ENCODE results near the gene P2RX6. TPM values are rescaled to one million over a fixed set of nuclear protein-coding genes. Genes with fewer than 3 reads are reported as not detected.

Gene P2RX6
- total RNA-seq, 1 donor from 2014 or later = 2.8 TPM

DNA sequence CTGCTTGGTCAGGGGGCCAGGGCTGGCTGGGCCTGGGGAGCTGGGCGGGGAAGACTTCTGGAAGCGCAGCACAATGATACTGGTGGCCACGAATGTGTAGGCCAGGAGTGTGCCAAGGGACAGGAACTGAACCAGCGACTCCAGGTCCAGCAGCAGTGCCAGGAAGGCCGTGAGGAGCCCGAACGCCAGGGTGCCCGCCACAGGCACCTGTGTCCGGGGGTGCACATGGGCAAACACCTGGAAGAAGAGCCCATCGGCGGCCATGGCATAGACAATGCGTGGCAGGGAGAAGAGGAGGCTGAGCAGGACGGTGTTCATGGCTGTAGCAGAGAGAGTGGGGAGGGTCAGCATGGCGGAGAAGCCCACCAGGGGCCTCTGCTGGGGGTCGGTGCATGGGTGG lies 15.1 kb downstream of the P2RX6 start:
- H3K4me3 Mint-ChIP-seq = peak overlapping the region; percentile 52
- H3K9me3 Mint-ChIP-seq = no peaks in the 10 kb centered on the region
- H3K27ac Mint-ChIP-seq = no peak overlapping the region
- no peak for DNase-seq (ENCODE audit: extremely low spot score, unreplicated experiment)
- H3K36me3 Mint-ChIP-seq = no peaks in the 10 kb centered on the region
- TF ChIP-seq, protein P1, sequence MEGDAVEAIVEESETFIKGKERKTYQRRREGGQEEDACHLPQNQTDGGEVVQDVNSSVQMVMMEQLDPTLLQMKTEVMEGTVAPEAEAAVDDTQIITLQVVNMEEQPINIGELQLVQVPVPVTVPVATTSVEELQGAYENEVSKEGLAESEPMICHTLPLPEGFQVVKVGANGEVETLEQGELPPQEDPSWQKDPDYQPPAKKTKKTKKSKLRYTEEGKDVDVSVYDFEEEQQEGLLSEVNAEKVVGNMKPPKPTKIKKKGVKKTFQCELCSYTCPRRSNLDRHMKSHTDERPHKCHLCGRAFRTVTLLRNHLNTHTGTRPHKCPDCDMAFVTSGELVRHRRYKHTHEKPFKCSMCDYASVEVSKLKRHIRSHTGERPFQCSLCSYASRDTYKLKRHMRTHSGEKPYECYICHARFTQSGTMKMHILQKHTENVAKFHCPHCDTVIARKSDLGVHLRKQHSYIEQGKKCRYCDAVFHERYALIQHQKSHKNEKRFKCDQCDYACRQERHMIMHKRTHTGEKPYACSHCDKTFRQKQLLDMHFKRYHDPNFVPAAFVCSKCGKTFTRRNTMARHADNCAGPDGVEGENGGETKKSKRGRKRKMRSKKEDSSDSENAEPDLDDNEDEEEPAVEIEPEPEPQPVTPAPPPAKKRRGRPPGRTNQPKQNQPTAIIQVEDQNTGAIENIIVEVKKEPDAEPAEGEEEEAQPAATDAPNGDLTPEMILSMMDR (conservative IDR thresholded peaks at IDR 0.05) = no peak
- H3K27me3 Mint-ChIP-seq = peaks cover 8% of the 10 kb centered on the region
- H3K4me1 Mint-ChIP-seq (ENCODE audit: unreplicated experiment) = peaks cover 7% of the 10 kb centered on the region

DNA sequence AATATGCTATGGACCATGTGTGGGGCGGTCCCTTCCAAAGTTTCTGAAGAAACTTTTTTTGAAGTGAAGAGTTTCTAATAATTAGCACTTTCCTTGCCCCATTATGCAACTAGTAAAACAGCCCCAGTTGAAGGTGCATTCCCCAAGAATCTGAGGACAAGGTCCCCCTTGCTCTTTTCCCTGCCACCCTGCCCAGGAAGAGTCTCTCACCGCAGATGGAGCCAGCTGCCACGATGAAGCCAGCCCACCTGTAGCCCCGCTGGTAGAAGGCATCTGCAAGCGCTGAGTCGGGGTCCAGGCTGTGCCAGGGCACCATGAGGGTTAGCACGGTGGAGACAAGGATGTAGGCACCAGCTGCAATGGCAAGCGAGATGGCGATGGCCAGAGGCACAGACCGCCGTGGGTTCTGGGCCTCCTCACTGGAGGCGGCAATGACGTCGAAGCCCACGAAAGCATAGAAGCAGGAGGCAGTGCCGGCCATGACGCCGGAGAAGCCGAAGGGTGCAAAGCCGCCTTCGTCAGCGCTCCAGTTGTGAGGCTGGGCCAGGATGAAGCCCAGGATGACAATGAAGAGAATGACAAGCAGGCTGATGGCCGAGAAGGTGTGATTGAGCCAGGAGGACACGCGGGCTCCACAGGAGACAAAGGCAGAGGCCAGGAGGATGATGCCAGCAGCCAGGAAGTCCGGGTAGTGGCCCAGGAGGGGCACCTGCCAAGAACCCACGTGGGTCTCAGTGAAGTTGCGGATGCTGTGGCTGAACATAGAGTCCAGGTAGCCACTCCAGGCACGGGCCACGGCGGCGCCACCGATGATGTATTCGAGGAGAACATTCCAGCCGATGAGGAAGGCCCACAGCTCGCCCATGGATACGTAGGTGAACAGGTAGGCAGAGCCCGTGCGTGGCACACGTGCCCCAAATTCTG lies 15.9 kb downstream of the P2RX6 start:
- H3K9me3 Mint-ChIP-seq = no peaks in the 10 kb centered on the region
- no peak overlapping the region for H3K27ac Mint-ChIP-seq
- peaks cover 7% of the 10 kb centered on the region for H3K4me1 Mint-ChIP-seq (ENCODE audit: unreplicated experiment)
- H3K4me3 Mint-ChIP-seq = peak overlapping the region; percentile 52
- no peaks in the 10 kb centered on the region for H3K36me3 Mint-ChIP-seq
- peaks cover 8% of the 10 kb centered on the region for H3K27me3 Mint-ChIP-seq
- TF ChIP-seq, protein P1 (conservative IDR thresholded peaks at IDR 0.05) = no peak
- DNase-seq (ENCODE audit: extremely low spot score, unreplicated experiment) = no peak

DNA sequence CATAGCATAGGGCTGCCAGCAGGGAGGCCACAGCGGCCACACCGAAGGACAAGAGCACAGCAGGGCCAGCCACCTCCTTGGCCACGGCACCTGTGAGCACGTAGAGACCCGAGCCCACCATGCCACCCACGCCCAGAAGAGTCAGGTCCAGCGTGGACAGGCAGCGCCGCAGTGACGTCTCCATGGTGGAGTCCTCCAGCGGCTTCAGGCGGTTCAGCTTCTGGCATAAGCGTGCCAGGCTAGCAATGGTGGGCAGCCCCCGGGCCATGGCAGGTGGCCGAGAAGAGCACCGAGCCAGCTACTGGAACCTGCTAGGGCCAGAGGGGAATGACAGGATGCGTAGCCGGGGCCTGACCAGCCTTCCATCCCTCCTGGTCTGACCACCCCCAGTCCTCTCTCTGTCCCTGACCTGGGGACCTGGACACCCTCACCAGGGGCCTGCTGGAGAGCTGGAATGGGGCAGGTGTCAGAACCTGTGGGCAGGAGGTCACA lies 16.6 kb downstream of the P2RX6 start:
- DNase-seq (ENCODE audit: extremely low spot score, unreplicated experiment) = no peak
- TF ChIP-seq, protein P1 (conservative IDR thresholded peaks at IDR 0.05) = no peak
- Mint-ChIP-seq H3K4me3 (peak overlapping the region; percentile 52), H3K27me3 (peaks cover 8% of the 10 kb centered on the region), H3K27ac (no peak overlapping the region), H3K9me3 (no peaks in the 10 kb centered on the region), H3K36me3 (no peaks in the 10 kb centered on the region), H3K4me1 (ENCODE audit: unreplicated experiment) (peaks cover 7% of the 10 kb centered on the region)

DNA sequence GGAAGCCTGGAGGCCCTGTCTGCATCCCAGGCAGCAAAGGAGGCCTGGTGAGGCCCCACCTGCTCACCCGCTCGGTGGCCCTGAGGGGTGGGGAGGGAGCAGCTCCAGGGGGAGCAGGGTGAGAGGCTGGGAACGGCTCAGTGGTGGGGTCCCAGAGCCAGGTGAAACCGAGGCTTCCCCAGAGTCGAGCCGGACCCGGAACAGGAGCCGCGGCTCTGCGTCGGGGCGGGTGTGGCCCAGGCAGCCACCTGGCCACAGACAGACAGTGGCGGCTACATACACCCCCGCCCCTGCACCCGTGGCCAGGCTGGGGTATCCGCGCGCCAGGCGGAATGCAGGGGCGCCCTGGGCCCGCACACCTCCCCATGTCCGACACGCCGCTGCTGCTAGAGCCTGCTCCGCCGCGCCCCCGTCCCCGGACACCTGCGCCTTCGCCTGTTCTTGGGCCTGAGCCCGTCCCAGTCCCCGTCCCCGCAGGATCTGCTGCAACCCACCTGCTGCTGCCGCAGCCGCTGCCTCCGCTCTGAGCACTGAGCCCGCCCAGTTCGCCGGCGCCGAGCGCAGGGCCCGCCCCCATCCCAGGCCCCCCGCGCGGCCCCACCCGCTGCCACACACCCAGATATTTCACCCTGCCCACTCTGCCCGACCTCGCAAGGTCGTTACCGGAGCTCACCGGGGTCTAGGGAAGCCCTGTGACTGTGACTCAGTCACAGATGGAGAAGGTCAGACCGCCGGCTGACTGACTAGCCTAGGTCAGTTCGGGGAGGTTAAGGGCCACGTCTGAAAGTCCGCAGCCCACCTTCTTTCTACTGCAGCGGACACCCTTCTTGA lies 17.3 kb downstream of the P2RX6 start, which contains the start of gene SLC7A4:
Gene SLC7A4, minus strand, starts transcription at position 525 of the 831 bp plus-strand sequence. CDS start 749 bp downstream, outside the sequence.
- H3K4me3 Mint-ChIP-seq = peak within 1 kb of the TSS; percentile 71
- DNase-seq (ENCODE audit: extremely low spot score, unreplicated experiment) = no peak
- H3K27me3 Mint-ChIP-seq = peaks cover 8% of the 10 kb centered on the region
- no peaks in the 10 kb centered on the region for H3K9me3 Mint-ChIP-seq
- TF ChIP-seq, protein P1 (conservative IDR thresholded peaks at IDR 0.05) = no peak
- peaks cover 7% of the 10 kb centered on the region for H3K4me1 Mint-ChIP-seq (ENCODE audit: unreplicated experiment)
- peak within 1 kb of the TSS; percentile 31 for H3K27ac Mint-ChIP-seq
- H3K36me3 Mint-ChIP-seq = no peaks in the 10 kb centered on the region

DNA sequence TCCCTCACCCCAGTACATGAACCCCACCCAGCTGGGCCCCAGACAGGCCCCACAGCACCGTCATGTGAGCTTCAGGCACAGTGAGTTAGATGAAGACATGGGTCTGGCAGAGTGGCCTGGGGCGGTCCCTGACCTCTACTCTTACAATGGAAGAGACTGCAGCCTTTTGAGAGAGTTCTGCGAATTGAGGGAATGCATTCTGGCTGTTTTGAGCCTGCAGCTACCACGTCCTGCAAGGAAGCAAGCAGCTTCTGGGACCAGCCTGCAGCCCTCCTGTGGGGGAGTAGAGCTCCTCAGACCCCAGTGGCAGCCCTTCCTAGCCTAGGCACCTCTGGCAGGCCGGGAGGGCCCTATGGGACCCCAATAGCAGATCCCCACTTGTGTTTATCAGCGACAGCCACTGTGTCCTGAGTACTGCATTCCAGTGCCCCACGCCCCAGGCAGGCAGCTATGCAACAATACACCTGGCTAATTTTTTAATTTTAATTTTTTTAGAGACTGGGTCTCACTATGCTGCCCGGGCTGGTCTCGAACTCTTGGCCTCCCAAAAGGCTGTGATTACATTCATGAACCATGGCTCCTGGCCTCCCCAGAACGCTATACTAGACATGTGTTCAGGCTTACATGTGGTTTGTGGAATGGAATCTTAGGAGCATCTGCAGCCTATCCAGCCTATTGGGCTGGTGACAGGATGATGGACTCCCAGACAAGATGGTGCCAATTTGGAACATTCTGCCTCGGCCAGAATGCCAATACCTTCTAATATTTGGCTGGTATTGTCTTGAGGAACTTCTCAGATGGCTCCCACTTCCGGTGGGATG lies 18.1 kb downstream of the P2RX6 start:
- Mint-ChIP-seq H3K4me1 (ENCODE audit: unreplicated experiment) (peaks cover 7% of the 10 kb centered on the region), H3K9me3 (no peaks in the 10 kb centered on the region), H3K27me3 (peaks cover 8% of the 10 kb centered on the region), H3K27ac (peak overlapping the region; percentile 31), H3K36me3 (no peaks in the 10 kb centered on the region), H3K4me3 (peak overlapping the region; percentile 71)
- TF ChIP-seq, protein P1 (conservative IDR thresholded peaks at IDR 0.05) = no peak
- DNase-seq (ENCODE audit: extremely low spot score, unreplicated experiment) = no peak

All from type B pancreatic cell (in vitro differentiated cells).